Tibial nerve (tissue), 4 donors: ENCODE data around the gene PABPN1. TPM values are rescaled to one million over a fixed set of nuclear protein-coding genes. Genes with fewer than 3 reads are reported as not detected.
"Not testable (repeated sequence)": the region's sequence is repeated elsewhere in the genome, so short reads cannot be mapped to it uniquely, and the experiment has no call there.

Experiments
- DNase-seq, 2 donors: peaks; one replicate each; pipeline ENCODE4 v3.0.0-alpha.2; 2019; ENCODE audit warnings: low spot score in 2 of 2
- H3K27ac ChIP-seq, 4 donors: fragments of 200-600 bp; sonication (generic) in 3 of 4; one replicate each; pipeline ENCODE4 v1.5.1; 2017 to 2019; ENCODE audit warnings: mild to moderate bottlenecking in 1 of 4
- H3K27me3 ChIP-seq, 2 donors: fragments of 200-600 bp; sonication (generic) in 1 of 2; one replicate each; pipeline versions ENCODE4 v1.5.1 to v1.6.0; 2017 to 2019
- H3K36me3 ChIP-seq, 3 donors: fragments of 200-600 bp; sonication (generic); one replicate each; pipeline ENCODE4 v1.5.1; 2018 to 2019
- H3K4me1 ChIP-seq, 4 donors: fragments of 200-600 bp; sonication (generic) in 3 of 4; one replicate each; pipeline ENCODE4 v1.5.1; 2017 to 2019
- H3K4me3 ChIP-seq, 4 donors: fragments of 200-600 bp; sonication (generic) in 3 of 4; one replicate each; pipeline ENCODE4 v1.5.1; 2017 to 2019; ENCODE audit warnings: mild to moderate bottlenecking in 1 of 4, moderate library complexity in 1 of 4
- H3K9me3 ChIP-seq, 4 donors: fragments of 200-600 bp; sonication (generic) in 3 of 4; one replicate each; pipeline ENCODE4 v1.5.1; 2017 to 2019
- EP300 ChIP-seq, 2 donors: sonication (generic); formaldehyde crosslinking; IDR thresholded peaks; one replicate each; pipeline ENCODE4 v1.6.1; 2017; ENCODE audit warnings: antibody characterized with exemption in 2 of 2, mild to moderate bottlenecking in 1 of 2
- POLR2A ChIP-seq, 2 donors: fragments of 450-650 bp; IDR thresholded peaks; one replicate each; pipeline ENCODE4 v1.6.1; 2017; ENCODE audit warnings: antibody characterized with exemption in 2 of 2, mild to moderate bottlenecking in 2 of 2, moderate library complexity in 2 of 2
- whole genome bisulfite sequencing, 2 donors: methylation state at CpG; one replicate each; pipeline ENCODE4 v1.1.5; 2018; 5-methylcytosine and 5-hydroxymethylcytosine counted together
- total RNA-seq, 4 donors: library from RNA; depleted of rRNA; stranded (reverse); fragments of >200 nt; gene quantifications; one replicate each; pipeline ENCODE4 v1.1.0, GENCODE V29; 2016
- TF ChIP-seq, protein P1 (sequence below), 5 experiments: fragments of 200-600 bp in 3 of 5; fragments of 450-650 bp in 2 of 5; sonication (generic) in 3 of 5; IDR thresholded peaks; one replicate each; pipeline ENCODE4 v1.5.1; 2016 to 2019; ENCODE audit warnings: antibody characterized with exemption in 5 of 5, mild to moderate bottlenecking in 3 of 5, moderate library complexity in 2 of 5

PABPN1 gene, protein sequence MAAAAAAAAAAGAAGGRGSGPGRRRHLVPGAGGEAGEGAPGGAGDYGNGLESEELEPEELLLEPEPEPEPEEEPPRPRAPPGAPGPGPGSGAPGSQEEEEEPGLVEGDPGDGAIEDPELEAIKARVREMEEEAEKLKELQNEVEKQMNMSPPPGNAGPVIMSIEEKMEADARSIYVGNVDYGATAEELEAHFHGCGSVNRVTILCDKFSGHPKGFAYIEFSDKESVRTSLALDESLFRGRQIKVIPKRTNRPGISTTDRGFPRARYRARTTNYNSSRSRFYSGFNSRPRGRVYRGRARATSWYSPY
- 10 to 100 TPM; 52.1 to 80.8 (median 64.5) TPM for total RNA-seq

DNA sequence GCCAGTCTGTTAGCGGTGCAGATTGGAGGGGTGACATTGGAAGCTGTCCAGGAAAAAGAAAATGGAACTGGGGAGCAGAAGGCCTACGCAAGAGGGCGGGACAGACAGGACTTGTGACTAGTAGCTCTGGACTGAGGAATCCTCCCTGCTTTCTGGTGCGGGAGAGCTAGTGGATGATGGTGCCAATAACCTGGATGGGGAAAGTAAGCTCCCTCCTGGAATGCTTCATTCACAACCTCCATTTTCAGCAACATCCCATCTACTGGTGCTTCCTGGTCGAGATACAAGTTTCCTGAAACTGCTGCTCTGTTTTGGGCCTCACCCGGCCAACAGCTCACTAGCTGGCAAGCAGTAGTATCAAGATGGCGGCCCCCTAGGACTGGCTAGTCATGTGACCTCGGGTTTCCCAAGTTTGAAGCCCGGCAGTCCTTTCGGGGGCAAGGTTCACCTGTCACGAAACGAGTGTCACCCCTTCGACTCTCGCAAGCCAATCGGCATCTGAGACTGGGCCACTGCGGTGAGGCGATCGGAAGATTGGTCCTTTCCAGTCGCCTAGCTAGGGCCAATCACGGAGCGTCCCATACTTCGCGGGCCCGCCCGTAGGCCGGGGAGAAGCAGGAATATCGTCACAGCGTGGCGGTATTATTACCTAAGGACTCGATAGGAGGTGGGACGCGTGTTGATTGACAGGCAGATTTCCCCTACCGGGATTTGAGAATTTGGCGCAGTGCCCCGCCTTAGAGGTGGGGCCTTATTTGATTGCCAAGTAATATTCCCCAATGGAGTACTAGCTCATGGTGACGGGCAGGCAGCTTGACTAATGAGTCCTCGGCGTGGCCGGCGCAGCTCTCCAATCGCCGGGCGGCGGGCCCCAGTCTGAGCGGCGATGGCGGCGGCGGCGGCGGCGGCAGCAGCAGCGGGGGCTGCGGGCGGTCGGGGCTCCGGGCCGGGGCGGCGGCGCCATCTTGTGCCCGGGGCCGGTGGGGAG is at the start of gene PABPN1:
TSS of gene PABPN1 (plus strand) at position 874 of the 988 bp plus-strand sequence. CDS start at position 887, 13 bp downstream.
- no peaks in the 10 kb centered on the region for H3K9me3 ChIP-seq
- WGBS, 2 donors: 5 to 6% methylated on average over 32 to 36 of the region's 63 CpGs
- peaks cover 5 to 35% (median 19%) of the 10 kb centered on the region in 4 donors for H3K4me1 ChIP-seq
- H3K27me3 ChIP-seq: no peaks in the 10 kb centered on the region
- TF ChIP-seq, protein P1, sequence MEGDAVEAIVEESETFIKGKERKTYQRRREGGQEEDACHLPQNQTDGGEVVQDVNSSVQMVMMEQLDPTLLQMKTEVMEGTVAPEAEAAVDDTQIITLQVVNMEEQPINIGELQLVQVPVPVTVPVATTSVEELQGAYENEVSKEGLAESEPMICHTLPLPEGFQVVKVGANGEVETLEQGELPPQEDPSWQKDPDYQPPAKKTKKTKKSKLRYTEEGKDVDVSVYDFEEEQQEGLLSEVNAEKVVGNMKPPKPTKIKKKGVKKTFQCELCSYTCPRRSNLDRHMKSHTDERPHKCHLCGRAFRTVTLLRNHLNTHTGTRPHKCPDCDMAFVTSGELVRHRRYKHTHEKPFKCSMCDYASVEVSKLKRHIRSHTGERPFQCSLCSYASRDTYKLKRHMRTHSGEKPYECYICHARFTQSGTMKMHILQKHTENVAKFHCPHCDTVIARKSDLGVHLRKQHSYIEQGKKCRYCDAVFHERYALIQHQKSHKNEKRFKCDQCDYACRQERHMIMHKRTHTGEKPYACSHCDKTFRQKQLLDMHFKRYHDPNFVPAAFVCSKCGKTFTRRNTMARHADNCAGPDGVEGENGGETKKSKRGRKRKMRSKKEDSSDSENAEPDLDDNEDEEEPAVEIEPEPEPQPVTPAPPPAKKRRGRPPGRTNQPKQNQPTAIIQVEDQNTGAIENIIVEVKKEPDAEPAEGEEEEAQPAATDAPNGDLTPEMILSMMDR (IDR thresholded peaks at IDR 0.05): peak in 1 of 5 experiments; percentile 36
- TF ChIP-seq EP300 (IDR thresholded peaks at IDR 0.05): peak; percentile 80 to 94
- TF ChIP-seq POLR2A (IDR thresholded peaks at IDR 0.05): peak; percentile 60 to 79
- peak; percentile 99 for DNase-seq
- peaks cover 0 to 30% (median 19%) of the 10 kb centered on the region in 3 donors for H3K36me3 ChIP-seq
- peak within 1 kb of the TSS; percentile 94 to 99 (median 96) for H3K27ac ChIP-seq
- peak within 1 kb of the TSS; percentile 78 to 99 (median 97) for H3K4me3 ChIP-seq

DNA sequence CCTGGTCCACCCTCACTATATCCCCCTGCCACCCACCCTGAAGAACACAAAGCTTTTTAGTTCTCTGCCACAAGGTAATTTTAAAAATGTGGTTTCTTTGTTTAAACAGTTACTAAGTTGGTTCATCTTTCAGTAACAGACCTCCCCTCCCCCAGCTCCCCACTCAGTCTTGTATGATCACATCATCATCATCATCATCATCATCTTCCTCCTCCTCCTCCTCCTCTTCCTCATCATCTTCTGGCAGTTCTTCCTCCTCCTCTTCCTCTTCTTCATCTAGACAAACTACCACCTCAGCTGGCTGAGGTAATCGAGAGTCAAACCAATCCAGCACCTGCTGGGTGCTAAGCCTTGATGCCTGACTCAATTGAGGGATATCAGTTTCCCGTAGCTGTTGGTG is 45.8 kb upstream of the PABPN1 start:
- DNase-seq: no peak
- no peak overlapping the region for H3K27ac ChIP-seq
- peaks cover 0 to 5% (median 0%) of the 10 kb centered on the region in 4 donors for H3K4me1 ChIP-seq
- H3K27me3 ChIP-seq: no peaks in the 10 kb centered on the region
- no peak overlapping the region for H3K4me3 ChIP-seq
- no peaks in the 10 kb centered on the region for H3K9me3 ChIP-seq
- 91% methylated on average over 2 of the region's 2 CpGs for WGBS, 2 donors
- TF ChIP-seq, protein P1 (IDR thresholded peaks at IDR 0.05): no peak
- TF ChIP-seq POLR2A (IDR thresholded peaks at IDR 0.05) (no peak), EP300 (IDR thresholded peaks at IDR 0.05) (no peak)
- peaks cover 0 to 32% (median 0%) of the 10 kb centered on the region in 3 donors for H3K36me3 ChIP-seq

DNA sequence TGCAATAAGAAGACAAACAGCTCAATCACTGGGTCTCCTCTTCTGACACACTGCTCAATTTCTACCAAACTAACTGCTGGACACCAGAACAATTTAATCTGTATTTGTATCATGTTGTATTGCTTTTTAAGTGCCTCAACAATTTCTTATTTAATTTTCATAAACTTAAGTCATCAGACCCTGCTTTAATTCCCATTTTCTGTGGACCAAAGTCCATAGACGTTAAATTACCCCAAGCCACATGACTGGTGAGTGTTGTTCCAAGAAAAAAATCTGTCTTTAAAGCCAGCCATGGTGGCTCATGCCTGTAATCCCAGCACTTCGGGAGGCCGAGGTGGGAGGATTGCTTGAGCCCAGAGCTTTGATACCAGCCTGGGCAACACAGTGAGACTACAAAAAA is 44.1 kb upstream of the PABPN1 start:
- Histone ChIP-seq H3K36me3 (peaks cover 0 to 40% (median 0%) of the 10 kb centered on the region in 3 donors), H3K9me3 (no peaks in the 10 kb centered on the region), H3K4me3 (no peak overlapping the region), H3K27me3 (no peaks in the 10 kb centered on the region), H3K27ac (no peak overlapping the region), H3K4me1 (peaks cover 0 to 5% (median 0%) of the 10 kb centered on the region in 4 donors)
- 84 to 85% methylated on average over 3 of the region's 3 CpGs for WGBS, 2 donors
- no peak for DNase-seq
- TF ChIP-seq POLR2A (IDR thresholded peaks at IDR 0.05) (no peak), EP300 (IDR thresholded peaks at IDR 0.05) (no peak)
- TF ChIP-seq, protein P1 (IDR thresholded peaks at IDR 0.05): no peak

DNA sequence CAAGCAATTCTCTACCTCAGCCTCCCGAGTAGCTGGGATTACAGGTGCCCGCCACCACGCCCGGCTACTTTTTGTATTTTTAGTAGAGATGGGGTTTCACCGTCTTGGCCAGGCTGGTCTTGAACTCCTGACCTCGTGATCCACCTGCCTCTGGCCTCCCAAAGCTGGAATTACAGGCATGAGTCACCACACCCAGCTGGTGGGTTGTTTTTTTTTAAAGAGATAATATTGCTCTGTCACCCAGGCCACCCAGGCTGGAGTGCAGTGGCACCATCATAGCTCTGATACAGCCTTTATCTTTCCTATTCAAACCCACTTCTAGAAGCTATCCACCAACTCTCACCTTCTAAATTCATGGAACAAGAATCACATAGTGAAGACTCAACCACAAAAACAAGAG is 43.3 kb upstream of the PABPN1 start:
- not testable (repeated sequence) for H3K4me3 ChIP-seq, H3K27me3 ChIP-seq, H3K4me1 ChIP-seq, H3K27ac ChIP-seq, DNase-seq, H3K9me3 ChIP-seq
- 95 to 96% methylated on average over 6 of the region's 6 CpGs for WGBS, 2 donors
- peaks cover 0 to 40% (median 0%) of the 10 kb centered on the region in 3 donors for H3K36me3 ChIP-seq

DNA sequence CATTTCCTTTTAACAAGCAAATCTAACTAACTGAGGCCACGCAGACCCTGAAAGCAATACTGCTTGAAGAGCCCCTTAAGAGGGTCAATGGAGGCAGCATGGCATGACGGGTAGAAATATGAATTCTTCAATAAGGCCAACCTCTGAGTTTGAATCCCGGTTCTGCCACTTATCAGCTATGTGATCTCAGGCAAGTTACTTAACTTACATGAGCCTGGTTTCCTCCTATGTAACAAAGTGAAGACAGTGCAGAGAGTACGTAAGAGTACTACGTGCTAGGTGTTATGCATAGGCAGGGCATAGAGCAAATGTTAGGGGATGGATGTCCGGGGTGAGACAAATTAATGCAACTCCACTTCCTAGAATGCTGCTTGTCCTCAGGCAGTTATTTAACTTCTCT is 40.0 kb upstream of the PABPN1 start:
- H3K9me3 ChIP-seq: no peaks in the 10 kb centered on the region
- peaks cover 0 to 26% (median 0%) of the 10 kb centered on the region in 3 donors for H3K36me3 ChIP-seq
- H3K27ac ChIP-seq: no peak overlapping the region
- DNase-seq: no peak
- H3K27me3 ChIP-seq: no peaks in the 10 kb centered on the region
- TF ChIP-seq EP300 (IDR thresholded peaks at IDR 0.05): no peak
- no peak for TF ChIP-seq POLR2A (IDR thresholded peaks at IDR 0.05)
- TF ChIP-seq, protein P1 (IDR thresholded peaks at IDR 0.05): no peak
- H3K4me3 ChIP-seq: no peak overlapping the region
- 93 to 96% methylated on average over 6 of the region's 6 CpGs for WGBS, 2 donors
- H3K4me1 ChIP-seq: peaks cover 0 to 23% (median 2%) of the 10 kb centered on the region in 4 donors
